Erythroblast (primary cell): ENCODE measurements around the gene ANO9.
"Not testable (repeated sequence)": the region's sequence is repeated elsewhere in the genome, so short reads cannot be mapped to it uniquely, and the experiment has no call there.

Experiments
- GATA1 ChIP-seq: IDR thresholded peaks from 2 replicates; pipeline ENCODE4 v1.6.1; 2011; ENCODE audit warnings: low read depth, mild to moderate bottlenecking, control low read depth, low read length, moderate library complexity
- POLR2A ChIP-seq: IDR thresholded peaks from 2 replicates; pipeline ENCODE4 v1.6.1; 2011; ENCODE audit warnings: mild to moderate bottlenecking, low read length

DNA sequence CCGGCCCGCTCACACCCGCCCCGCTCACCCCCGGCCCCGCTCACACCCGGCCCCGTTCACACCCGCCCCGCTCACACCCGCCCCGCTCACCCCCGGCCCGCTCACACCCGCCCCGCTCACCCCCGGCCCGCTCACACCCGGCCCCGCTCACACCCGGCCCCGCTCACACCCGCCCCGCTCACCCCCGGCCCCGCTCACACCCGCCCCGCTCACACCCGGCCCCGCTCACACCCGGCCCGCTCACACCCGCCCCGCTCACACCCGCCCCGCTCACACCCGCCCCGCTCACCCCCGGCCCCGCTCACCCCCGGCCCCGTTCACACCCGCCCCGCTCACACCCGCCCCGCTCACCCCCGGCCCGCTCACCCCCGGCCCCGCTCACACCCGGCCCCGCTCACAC is 40.6 kb downstream of the ANO9 start:
- TF ChIP-seq POLR2A, GATA1: not testable (repeated sequence)
